Left lung (tissue), 10 donors: ENCODE data around the gene DDX6. TPM values are rescaled to one million over a fixed set of nuclear protein-coding genes. Genes with fewer than 3 reads are reported as not detected.

Source experiments
- ATAC-seq: fragments of 200-7000 bp; cut with Tn5 transposase; one replicate; pipeline ENCODE4 v1.9.1; 2020; ENCODE audit warnings: moderate library complexity
- DNase-seq, 4 donors: peaks; one replicate each; pipeline ENCODE4 v3.0.0-alpha.2; 2013 to 2020
- H3K27ac ChIP-seq, 2 donors: fragments of 200-600 bp; sonication (generic) in 1 of 2; one replicate each; pipeline versions ENCODE4 v1.5.0 to v1.8.0; 2020 to 2021
- H3K27me3 ChIP-seq, 2 donors: fragments of 200-600 bp; sonication (generic) in 1 of 2; one replicate each; pipeline versions ENCODE4 v1.5.0 to v1.8.0; 2020 to 2021
- H3K36me3 ChIP-seq, 2 donors: fragments of 200-600 bp; sonication (generic) in 1 of 2; one replicate each; pipeline versions ENCODE4 v1.5.0 to v1.8.0; 2020 to 2021
- H3K4me1 ChIP-seq, 2 donors: fragments of 200-600 bp; one replicate each; pipeline ENCODE4 v1.8.0; 2021
- H3K4me3 ChIP-seq, 2 donors: fragments of 200-600 bp; sonication (generic) in 1 of 2; one replicate each; pipeline versions ENCODE4 v1.5.0 to v1.8.0; 2020 to 2021; ENCODE audit warnings: mild to moderate bottlenecking in 1 of 2
- H3K9me3 ChIP-seq, 2 donors: fragments of 200-600 bp; sonication (generic) in 1 of 2; one replicate each; pipeline versions ENCODE4 v1.5.0 to v1.8.0; 2020 to 2021
- CTCF ChIP-seq, 2 donors: fragments of 200-600 bp; sonication (generic) in 1 of 2; IDR thresholded peaks; one replicate each; pipeline versions ENCODE4 v1.5.0 to v1.8.0; 2021; ENCODE audit warnings: antibody characterized with exemption in 2 of 2
- intact Hi-C, 2 donors: fragments of 100-400 bp; cut with DNase I; formaldehyde crosslinking; loops; one replicate each; pipeline versions ENCODE4 v1.11.2 to v1.14.2; 2022
- polyA plus RNA-seq, 6 donors: library from polyadenylated mRNA; unstranded; fragments of 120-200 nt; gene quantifications; one replicate each; pipeline ENCODE4 v1.2.1, GENCODE V29; 2013; ENCODE audit not compliant: insufficient read length in 6 of 6
- total RNA-seq, 2 donors: library from RNA; stranded (reverse); fragmentation: NEBNext Ultra II Directional; extraction: Animal tissue kit (Norgen Biotek cat#: 25700); gene quantifications; one replicate each; pipeline ENCODE4 v1.2.1, GENCODE V29; 2021
- donor health status: DM: no; HTN: yes; CAD: no.
- donor health status: DM: no; HTN: no; CAD: no.

Gene DDX6
- total and polyA plus RNA-seq, 8 donors, result 105 to 143 (median 132) TPM

DNA sequence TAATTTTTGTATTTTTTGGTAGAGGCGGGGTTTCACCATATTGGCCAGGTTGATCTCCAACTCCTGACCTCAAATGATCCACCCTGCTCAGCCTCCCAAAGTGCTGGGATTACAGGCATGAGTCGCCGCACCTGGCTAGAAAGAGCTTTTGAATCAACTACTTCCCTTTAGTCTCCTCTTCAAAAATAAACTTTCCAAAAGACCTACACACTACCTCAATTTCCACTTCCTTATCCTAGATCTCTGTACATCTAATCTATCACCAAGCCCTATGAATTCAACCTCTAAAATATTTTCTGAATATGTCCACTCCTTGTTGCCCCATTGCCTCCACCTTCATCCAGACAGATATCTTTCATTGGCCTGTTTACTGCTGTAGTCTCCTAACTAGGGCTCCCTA is 13.1 kb upstream of the DDX6 start:
- no peak for ATAC-seq
- Histone ChIP-seq H3K4me3 (no peak overlapping the region), H3K27me3 (no peaks in the 10 kb centered on the region), H3K4me1 (no peaks in the 10 kb centered on the region), H3K36me3 (no peaks in the 10 kb centered on the region), H3K27ac (no peak overlapping the region), H3K9me3 (no peaks in the 10 kb centered on the region)
- DNase-seq, result no peak
- intact Hi-C loops, result no loop called here
- no peak for TF ChIP-seq CTCF (IDR thresholded peaks at IDR 0.05)

- no peaks in the 10 kb centered on the region for H3K27me3 ChIP-seq
- no peaks in the 10 kb centered on the region for H3K9me3 ChIP-seq
- no peak overlapping the region for H3K4me3 ChIP-seq
- DNase-seq (no peak), ATAC-seq (no peak)
- H3K4me1 ChIP-seq, result peaks cover 0 to 5% of the 10 kb centered on the region in 2 donors
- no peak for TF ChIP-seq CTCF (IDR thresholded peaks at IDR 0.05)
- H3K27ac ChIP-seq, result no peak overlapping the region
- intact Hi-C loops, result no loop called here
- H3K36me3 ChIP-seq, result no peaks in the 10 kb centered on the region
Measured at GRCh38 chr11:118799372-118799771, 8.4 kb upstream of the DDX6 start.

DNA sequence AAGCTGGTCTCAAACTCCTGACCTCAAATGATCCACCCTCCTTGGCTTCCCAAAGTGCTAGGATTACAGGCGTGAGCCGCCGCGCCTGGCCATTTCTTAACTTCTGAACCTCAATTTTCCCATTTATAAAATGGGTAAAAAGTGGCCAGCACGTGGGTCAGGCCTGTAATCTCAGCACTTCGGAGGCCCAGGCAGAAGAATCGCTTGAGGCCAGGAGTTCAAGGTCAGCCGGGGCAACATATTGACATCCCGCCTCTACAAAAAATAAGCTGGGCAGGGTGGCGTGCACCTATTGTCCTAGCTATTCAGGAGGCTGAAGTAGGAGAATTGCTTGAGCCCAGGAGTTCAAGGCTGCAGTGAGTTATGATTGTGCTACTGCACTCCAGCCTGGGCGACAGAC is 6.5 kb upstream of the DDX6 start:
- H3K9me3 ChIP-seq, result no peaks in the 10 kb centered on the region
- H3K27ac ChIP-seq, result no peak overlapping the region
- intact Hi-C loops, result no loop called here
- H3K4me3 ChIP-seq, result no peak overlapping the region
- peaks cover 1 to 16% of the 10 kb centered on the region in 2 donors for H3K4me1 ChIP-seq
- no peak for ATAC-seq
- H3K27me3 ChIP-seq, result no peaks in the 10 kb centered on the region
- DNase-seq, result no peak
- TF ChIP-seq CTCF (IDR thresholded peaks at IDR 0.05), result no peak
- no peaks in the 10 kb centered on the region for H3K36me3 ChIP-seq

GRCh38 chr11:118792570-118793124 is 1.7 kb upstream of the DDX6 start:
- H3K27me3 ChIP-seq, result no peaks in the 10 kb centered on the region
- peak overlapping the region; percentile 100 for H3K27ac ChIP-seq
- no peak for TF ChIP-seq CTCF (IDR thresholded peaks at IDR 0.05)
- no peaks in the 10 kb centered on the region for H3K9me3 ChIP-seq
- ATAC-seq, result peak; percentile 68
- H3K4me1 ChIP-seq, result peaks cover 13 to 33% of the 10 kb centered on the region in 2 donors
- H3K4me3 ChIP-seq, result peak overlapping the region; percentile 77 to 100
- H3K36me3 ChIP-seq, result no peaks in the 10 kb centered on the region
- DNase-seq, result peak in 3 of 4 donors; percentile 69 to 91 (median 80)
- intact Hi-C loops, result no loop called here

GRCh38 chr11:118791961-118792569 is 1.1 kb upstream of the DDX6 start:
- peak in 2 of 4 donors; percentile 21 to 51 for DNase-seq
- Histone ChIP-seq H3K9me3 (no peaks in the 10 kb centered on the region), H3K27ac (peak overlapping the region; percentile 100), H3K36me3 (no peaks in the 10 kb centered on the region), H3K27me3 (no peaks in the 10 kb centered on the region), H3K4me1 (peaks cover 19 to 39% of the 10 kb centered on the region in 2 donors), H3K4me3 (peak overlapping the region; percentile 77 to 100)
- TF ChIP-seq CTCF (IDR thresholded peaks at IDR 0.05), result no peak
- peak; percentile 13 for ATAC-seq
- intact Hi-C loops, result no loop called here
